WTC11 (cell line): ENCODE data around the gene SP100. TPM values are rescaled to one million over a fixed set of nuclear protein-coding genes. Genes with fewer than 3 reads are reported as not detected.

Experiments
- ATAC-seq: fragments of 200-7000 bp; cut with Tn5 transposase; 2 replicates; pipeline ENCODE4 v1.10.0; 2021; ENCODE audit warnings: mild to moderate bottlenecking, moderate library complexity
- CTCF ChIA-PET: fragments of 300-600 bp; sonication (Branson Sonifier 250); formaldehyde crosslinking; loops from one replicate; lab custom pipeline; 2021; ENCODE audit warnings: antibody characterized with exemption; lab: Charles Lee
- POLR2A ChIA-PET: fragments of 350-600 bp; sonication (Branson Sonifier 250); formaldehyde crosslinking; loops from one replicate; lab custom pipeline; 2021; ENCODE audit warnings: antibody characterized with exemption; lab: Charles Lee
- DNase-seq: peaks from one replicate; pipeline ENCODE4 v3.0.0; 2021; ENCODE audit warnings: low spot score
- H3K27ac Mint-ChIP-seq: 2 replicates; pipeline ENCODE4 v1.8.0; 2021; ENCODE audit warnings: mixed read lengths
- H3K27me3 Mint-ChIP-seq: 2 replicates; pipeline ENCODE4 v1.8.0; 2021; ENCODE audit warnings: low read depth, mild to moderate bottlenecking, moderate library complexity, mixed read lengths
- H3K36me3 Mint-ChIP-seq: 2 replicates; pipeline ENCODE4 v1.8.0; 2021; ENCODE audit warnings: mixed read lengths
- H3K4me1 Mint-ChIP-seq: 2 replicates; pipeline ENCODE4 v1.8.0; 2022; ENCODE audit warnings: mixed read lengths
- H3K4me3 Mint-ChIP-seq: 2 replicates; pipeline ENCODE4 v1.8.0; 2021; ENCODE audit warnings: mild to moderate bottlenecking, moderate library complexity, mixed read lengths
- H3K9me3 Mint-ChIP-seq: 2 replicates; pipeline ENCODE4 v1.8.0; 2021; ENCODE audit warnings: mixed read lengths
- ATF1 ChIP-seq: sonication (generic); formaldehyde crosslinking; IDR thresholded peaks from 2 replicates; pipeline ENCODE4 v1.8.1; 2023; ENCODE audit warnings: mild to moderate bottlenecking, moderate library complexity, missing genetic modification reagents
- ELF4 ChIP-seq: sonication (generic); formaldehyde crosslinking; IDR thresholded peaks from 2 replicates; pipeline ENCODE4 v1.8.1; 2022; ENCODE audit warnings: low read depth, mild to moderate bottlenecking, moderate library complexity, missing genetic modification reagents
- FOXK1 ChIP-seq: sonication (generic); formaldehyde crosslinking; IDR thresholded peaks from 2 replicates; pipeline ENCODE4 v1.8.0; 2022; ENCODE audit warnings: mild to moderate bottlenecking, moderate library complexity, missing genetic modification reagents
- FOXP1 ChIP-seq: sonication (generic); formaldehyde crosslinking; IDR thresholded peaks from 2 replicates; pipeline ENCODE4 v1.8.0; 2022; ENCODE audit warnings: missing genetic modification reagents, mild to moderate bottlenecking, moderate library complexity, borderline replicate concordance
- GRHL2 ChIP-seq: fragments of 250-450 bp; sonication (Bioruptor Pico); IDR thresholded peaks from 2 replicates; pipeline ENCODE4 v1.8.0; 2022; ENCODE audit warnings: mild to moderate bottlenecking, moderate library complexity; ENCODE audit not compliant: insufficient replicate concordance, severe bottlenecking
- IRF2 ChIP-seq: sonication (generic); formaldehyde crosslinking; IDR thresholded peaks from 2 replicates; pipeline ENCODE4 v1.8.0; 2022; ENCODE audit warnings: low read depth, missing genetic modification reagents, borderline replicate concordance
- NR3C1 ChIP-seq: sonication (generic); formaldehyde crosslinking; conservative IDR thresholded peaks from 2 replicates; pipeline ENCODE4 v1.8.1; 2023; ENCODE audit warnings: low read depth, mild to moderate bottlenecking, missing genetic modification reagents
- PRRX2 ChIP-seq: fragments of 250-450 bp; sonication (Bioruptor Pico); IDR thresholded peaks from 2 replicates; pipeline ENCODE4 v1.8.0; 2021; ENCODE audit warnings: mild to moderate bottlenecking
- SMAD3 ChIP-seq: sonication (generic); formaldehyde crosslinking; IDR thresholded peaks from 2 replicates; pipeline ENCODE4 v1.8.0; 2022; ENCODE audit warnings: missing genetic modification reagents, mild to moderate bottlenecking, borderline replicate concordance
- SMAD4 ChIP-seq: sonication (generic); formaldehyde crosslinking; IDR thresholded peaks from 2 replicates; pipeline ENCODE4 v1.8.0; 2022; ENCODE audit warnings: mild to moderate bottlenecking, missing genetic modification reagents
- SOX15 ChIP-seq: fragments of 250-450 bp; sonication (Bioruptor Pico); IDR thresholded peaks from 2 replicates; pipeline ENCODE4 v1.9.0; 2021; ENCODE audit warnings: mild to moderate bottlenecking
- TCF7 ChIP-seq: sonication (generic); formaldehyde crosslinking; IDR thresholded peaks from 2 replicates; pipeline ENCODE4 v1.8.0; 2022; ENCODE audit warnings: mild to moderate bottlenecking, low read depth, missing genetic modification reagents, moderate library complexity
- ZNF138 ChIP-seq: sonication (generic); formaldehyde crosslinking; conservative IDR thresholded peaks from 2 replicates; pipeline ENCODE4 v1.8.1; 2022; ENCODE audit warnings: mild to moderate bottlenecking, moderate library complexity, missing genetic modification reagents
- ZNF232 ChIP-seq: sonication (generic); formaldehyde crosslinking; IDR thresholded peaks from 2 replicates; pipeline ENCODE4 v1.8.0; 2022; ENCODE audit warnings: mild to moderate bottlenecking, missing genetic modification reagents
- ZNF263 ChIP-seq: sonication (generic); formaldehyde crosslinking; IDR thresholded peaks from 2 replicates; pipeline ENCODE4 v1.8.1; 2022; ENCODE audit warnings: low read depth, mild to moderate bottlenecking, moderate library complexity, missing genetic modification reagents
- ZNF317 ChIP-seq: sonication (generic); formaldehyde crosslinking; IDR thresholded peaks from 2 replicates; pipeline ENCODE4 v1.8.1; 2023; ENCODE audit warnings: low read depth, mild to moderate bottlenecking, moderate library complexity, missing genetic modification reagents, borderline replicate concordance
- ZNF416 ChIP-seq: fragments of 250-450 bp; sonication (Bioruptor Pico); IDR thresholded peaks from 2 replicates; pipeline ENCODE4 v1.9.0; 2021; ENCODE audit warnings: mild to moderate bottlenecking, inconsistent platforms
- ZNF423 ChIP-seq: fragments of 250-450 bp; sonication (Bioruptor Pico); IDR thresholded peaks from 2 replicates; pipeline ENCODE4 v2.1.2; 2022; ENCODE audit warnings: mild to moderate bottlenecking, moderate library complexity
- total RNA-seq: library from RNA; stranded (reverse); gene quantifications from 3 replicates; pipeline ENCODE4 v1.2.3, GENCODE V29; 2021
- TF ChIP-seq, protein P1 (sequence below): sonication (generic); formaldehyde crosslinking; IDR thresholded peaks from 2 replicates; pipeline ENCODE4 v1.8.0; 2023; ENCODE audit warnings: missing genetic modification reagents
- TF ChIP-seq, protein P2 (sequence below): sonication (generic); formaldehyde crosslinking; IDR thresholded peaks from 2 replicates; pipeline ENCODE4 v1.8.0; 2022; ENCODE audit warnings: missing genetic modification reagents
- TF ChIP-seq, protein P3 (sequence below): sonication (generic); formaldehyde crosslinking; IDR thresholded peaks from 2 replicates; pipeline ENCODE4 v1.8.0; 2022; ENCODE audit warnings: mild to moderate bottlenecking, missing genetic modification reagents
- TF ChIP-seq, protein P4 (sequence below): sonication (generic); formaldehyde crosslinking; IDR thresholded peaks from 2 replicates; pipeline ENCODE4 v1.8.1; 2022; ENCODE audit warnings: mild to moderate bottlenecking, moderate library complexity, missing genetic modification reagents
- TF ChIP-seq, protein P5 (sequence below): sonication (generic); formaldehyde crosslinking; IDR thresholded peaks from 2 replicates; pipeline ENCODE4 v1.8.1; 2022; ENCODE audit warnings: low read depth, mild to moderate bottlenecking, moderate library complexity, missing genetic modification reagents, borderline replicate concordance
- TF ChIP-seq, protein P6 (sequence below): sonication (generic); formaldehyde crosslinking; IDR thresholded peaks from 2 replicates; pipeline ENCODE4 v1.8.1; 2022; ENCODE audit warnings: missing genetic modification reagents, borderline replicate concordance

SP100 gene
- total RNA-seq, 1 experiment from 2014 or later = 1.3 TPM

DNA sequence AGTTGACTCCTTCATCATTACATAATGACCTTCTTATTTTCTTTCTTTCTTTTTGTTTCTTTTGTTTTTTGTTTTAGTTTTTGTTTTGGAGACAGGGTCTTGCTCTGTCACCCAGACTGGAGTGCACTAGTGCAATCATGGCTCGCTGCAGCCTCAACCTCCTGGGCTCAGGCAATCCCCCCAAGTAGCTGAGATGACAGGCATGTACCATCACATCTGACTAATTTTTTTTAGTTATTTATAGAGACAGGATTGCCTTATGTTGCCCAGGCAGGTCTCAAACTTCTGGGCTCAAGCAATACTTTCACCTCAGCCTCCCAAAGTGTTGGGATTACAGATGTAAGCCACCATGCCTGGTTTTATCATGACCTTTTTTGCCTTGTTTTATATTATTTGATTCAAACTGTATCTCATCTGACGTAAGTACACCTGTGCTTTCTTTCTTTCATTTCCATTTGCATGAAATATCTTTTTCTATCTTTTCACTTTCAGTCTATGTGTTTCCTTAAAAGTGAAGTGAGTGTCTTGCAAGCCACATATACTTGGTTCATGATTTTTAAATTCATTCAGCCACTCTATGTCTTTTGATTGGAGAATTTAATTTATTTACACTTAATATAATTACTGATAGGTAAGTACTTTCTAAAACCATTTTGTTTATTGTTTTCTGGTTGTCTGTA is 39.1 kb downstream of the SP100 start:
- Mint-ChIP-seq H3K27me3 (no peaks in the 10 kb centered on the region), H3K4me3 (no peak overlapping the region), H3K36me3 (peaks cover 3% of the 10 kb centered on the region; the same call in 1 of the 2 replicates), H3K27ac (no peak overlapping the region), H3K9me3 (peaks cover 30% of the 10 kb centered on the region), H3K4me1 (peaks cover 25% of the 10 kb centered on the region)
- POLR2A ChIA-PET = no interaction called here
- CTCF ChIA-PET = no interaction called here
- TF ChIP-seq FOXK1 (CRISPR knock-in tag) (no peak), GRHL2 (CRISPR knock-in tag) (no peak), PRRX2 (CRISPR knock-in tag) (no peak), ZNF423 (CRISPR knock-in tag) (no peak), ZNF138 (CRISPR knock-in tag) (no peak), IRF2 (CRISPR knock-in tag) (no peak), ELF4 (CRISPR knock-in tag) (no peak), SOX15 (CRISPR knock-in tag) (no peak), ZNF232 (CRISPR knock-in tag) (no peak), ATF1 (CRISPR knock-in tag) (no peak), SMAD3 (no peak)
- TF ChIP-seq, protein P1, sequence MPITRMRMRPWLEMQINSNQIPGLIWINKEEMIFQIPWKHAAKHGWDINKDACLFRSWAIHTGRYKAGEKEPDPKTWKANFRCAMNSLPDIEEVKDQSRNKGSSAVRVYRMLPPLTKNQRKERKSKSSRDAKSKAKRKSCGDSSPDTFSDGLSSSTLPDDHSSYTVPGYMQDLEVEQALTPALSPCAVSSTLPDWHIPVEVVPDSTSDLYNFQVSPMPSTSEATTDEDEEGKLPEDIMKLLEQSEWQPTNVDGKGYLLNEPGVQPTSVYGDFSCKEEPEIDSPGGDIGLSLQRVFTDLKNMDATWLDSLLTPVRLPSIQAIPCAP (CRISPR knock-in tag) = no peak
- TF ChIP-seq, protein P2, sequence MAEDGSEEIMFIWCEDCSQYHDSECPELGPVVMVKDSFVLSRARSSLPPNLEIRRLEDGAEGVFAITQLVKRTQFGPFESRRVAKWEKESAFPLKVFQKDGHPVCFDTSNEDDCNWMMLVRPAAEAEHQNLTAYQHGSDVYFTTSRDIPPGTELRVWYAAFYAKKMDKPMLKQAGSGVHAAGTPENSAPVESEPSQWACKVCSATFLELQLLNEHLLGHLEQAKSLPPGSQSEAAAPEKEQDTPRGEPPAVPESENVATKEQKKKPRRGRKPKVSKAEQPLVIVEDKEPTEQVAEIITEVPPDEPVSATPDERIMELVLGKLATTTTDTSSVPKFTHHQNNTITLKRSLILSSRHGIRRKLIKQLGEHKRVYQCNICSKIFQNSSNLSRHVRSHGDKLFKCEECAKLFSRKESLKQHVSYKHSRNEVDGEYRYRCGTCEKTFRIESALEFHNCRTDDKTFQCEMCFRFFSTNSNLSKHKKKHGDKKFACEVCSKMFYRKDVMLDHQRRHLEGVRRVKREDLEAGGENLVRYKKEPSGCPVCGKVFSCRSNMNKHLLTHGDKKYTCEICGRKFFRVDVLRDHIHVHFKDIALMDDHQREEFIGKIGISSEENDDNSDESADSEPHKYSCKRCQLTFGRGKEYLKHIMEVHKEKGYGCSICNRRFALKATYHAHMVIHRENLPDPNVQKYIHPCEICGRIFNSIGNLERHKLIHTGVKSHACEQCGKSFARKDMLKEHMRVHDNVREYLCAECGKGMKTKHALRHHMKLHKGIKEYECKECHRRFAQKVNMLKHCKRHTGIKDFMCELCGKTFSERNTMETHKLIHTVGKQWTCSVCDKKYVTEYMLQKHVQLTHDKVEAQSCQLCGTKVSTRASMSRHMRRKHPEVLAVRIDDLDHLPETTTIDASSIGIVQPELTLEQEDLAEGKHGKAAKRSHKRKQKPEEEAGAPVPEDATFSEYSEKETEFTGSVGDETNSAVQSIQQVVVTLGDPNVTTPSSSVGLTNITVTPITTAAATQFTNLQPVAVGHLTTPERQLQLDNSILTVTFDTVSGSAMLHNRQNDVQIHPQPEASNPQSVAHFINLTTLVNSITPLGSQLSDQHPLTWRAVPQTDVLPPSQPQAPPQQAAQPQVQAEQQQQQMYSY (CRISPR knock-in tag) = no peak
- TF ChIP-seq, protein P3, sequence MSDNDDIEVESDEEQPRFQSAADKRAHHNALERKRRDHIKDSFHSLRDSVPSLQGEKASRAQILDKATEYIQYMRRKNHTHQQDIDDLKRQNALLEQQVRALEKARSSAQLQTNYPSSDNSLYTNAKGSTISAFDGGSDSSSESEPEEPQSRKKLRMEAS = no peak
- TF ChIP-seq, protein P4, sequence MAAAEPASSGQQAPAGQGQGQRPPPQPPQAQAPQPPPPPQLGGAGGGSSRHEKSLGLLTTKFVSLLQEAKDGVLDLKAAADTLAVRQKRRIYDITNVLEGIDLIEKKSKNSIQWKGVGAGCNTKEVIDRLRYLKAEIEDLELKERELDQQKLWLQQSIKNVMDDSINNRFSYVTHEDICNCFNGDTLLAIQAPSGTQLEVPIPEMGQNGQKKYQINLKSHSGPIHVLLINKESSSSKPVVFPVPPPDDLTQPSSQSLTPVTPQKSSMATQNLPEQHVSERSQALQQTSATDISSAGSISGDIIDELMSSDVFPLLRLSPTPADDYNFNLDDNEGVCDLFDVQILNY (CRISPR knock-in tag) = no peak
- no peak for ATAC-seq
- DNase-seq = no peak

DNA sequence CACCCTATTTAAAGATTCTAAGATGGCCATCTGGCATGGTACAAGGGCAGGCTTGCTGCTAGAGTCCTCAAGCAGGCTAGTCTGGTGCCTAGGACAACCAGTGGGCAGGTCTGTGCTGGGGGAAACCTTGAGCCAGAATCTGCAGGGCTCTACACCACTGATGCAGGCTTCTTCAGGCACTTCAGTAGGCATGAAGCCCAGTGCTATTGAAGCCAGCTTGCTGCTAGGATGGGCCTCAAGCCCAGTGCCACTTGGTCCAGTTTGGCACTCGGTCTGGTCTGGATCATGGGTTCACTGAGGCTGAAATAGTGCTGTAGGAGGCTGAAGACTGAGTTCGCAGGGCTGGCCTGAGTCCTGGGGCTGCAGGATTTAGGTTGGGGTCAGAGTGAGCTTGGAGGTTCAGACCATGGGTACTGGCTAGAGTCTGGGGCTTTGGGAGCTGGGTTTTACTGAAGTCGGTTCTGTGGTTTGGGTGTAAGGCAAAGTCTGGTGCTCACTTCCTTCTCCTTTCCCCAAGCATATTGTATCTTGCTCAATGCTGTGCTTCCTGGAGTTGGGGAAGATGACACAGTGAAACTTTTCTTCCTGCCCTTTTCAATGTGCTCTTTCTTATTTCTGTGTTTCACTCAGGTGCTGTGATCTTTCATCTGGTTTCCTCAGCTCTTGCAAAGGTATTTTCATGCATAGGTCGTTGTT is 41.2 kb downstream of the SP100 start:
- POLR2A ChIA-PET = no interaction called here
- Mint-ChIP-seq H3K27ac (no peak overlapping the region), H3K4me1 (peaks cover 25% of the 10 kb centered on the region), H3K27me3 (no peaks in the 10 kb centered on the region), H3K9me3 (peaks cover 30% of the 10 kb centered on the region), H3K36me3 (peaks cover 3% of the 10 kb centered on the region; the same call in 1 of the 2 replicates), H3K4me3 (no peak overlapping the region)
- ATAC-seq (no peak; the same call in 1 of the 2 replicates), DNase-seq (no peak)
- CTCF ChIA-PET = no interaction called here
- TF ChIP-seq SOX15 (CRISPR knock-in tag) = no peak
- no peak for TF ChIP-seq ZNF263 (CRISPR knock-in tag)
- TF ChIP-seq, protein P5, sequence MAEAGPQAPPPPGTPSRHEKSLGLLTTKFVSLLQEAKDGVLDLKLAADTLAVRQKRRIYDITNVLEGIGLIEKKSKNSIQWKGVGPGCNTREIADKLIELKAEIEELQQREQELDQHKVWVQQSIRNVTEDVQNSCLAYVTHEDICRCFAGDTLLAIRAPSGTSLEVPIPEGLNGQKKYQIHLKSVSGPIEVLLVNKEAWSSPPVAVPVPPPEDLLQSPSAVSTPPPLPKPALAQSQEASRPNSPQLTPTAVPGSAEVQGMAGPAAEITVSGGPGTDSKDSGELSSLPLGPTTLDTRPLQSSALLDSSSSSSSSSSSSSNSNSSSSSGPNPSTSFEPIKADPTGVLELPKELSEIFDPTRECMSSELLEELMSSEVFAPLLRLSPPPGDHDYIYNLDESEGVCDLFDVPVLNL (CRISPR knock-in tag) = no peak
- TF ChIP-seq TCF7 (CRISPR knock-in tag) = no peak
- TF ChIP-seq SMAD4 (CRISPR knock-in tag) = no peak
- TF ChIP-seq FOXK1 (CRISPR knock-in tag) = no peak
- TF ChIP-seq, protein P6, sequence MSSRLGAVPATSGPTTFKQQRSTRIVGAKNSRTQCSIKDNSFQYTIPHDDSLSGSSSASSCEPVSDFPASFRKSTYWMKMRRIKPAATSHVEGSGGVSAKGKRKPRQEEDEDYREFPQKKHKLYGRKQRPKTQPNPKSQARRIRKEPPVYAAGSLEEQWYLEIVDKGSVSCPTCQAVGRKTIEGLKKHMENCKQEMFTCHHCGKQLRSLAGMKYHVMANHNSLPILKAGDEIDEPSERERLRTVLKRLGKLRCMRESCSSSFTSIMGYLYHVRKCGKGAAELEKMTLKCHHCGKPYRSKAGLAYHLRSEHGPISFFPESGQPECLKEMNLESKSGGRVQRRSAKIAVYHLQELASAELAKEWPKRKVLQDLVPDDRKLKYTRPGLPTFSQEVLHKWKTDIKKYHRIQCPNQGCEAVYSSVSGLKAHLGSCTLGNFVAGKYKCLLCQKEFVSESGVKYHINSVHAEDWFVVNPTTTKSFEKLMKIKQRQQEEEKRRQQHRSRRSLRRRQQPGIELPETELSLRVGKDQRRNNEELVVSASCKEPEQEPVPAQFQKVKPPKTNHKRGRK = no peak
- no peak for TF ChIP-seq NR3C1 (CRISPR knock-in tag)
- TF ChIP-seq ATF1 (CRISPR knock-in tag) = no peak
- TF ChIP-seq FOXP1 (CRISPR knock-in tag) = no peak
- no peak for TF ChIP-seq ZNF416 (CRISPR knock-in tag)
- TF ChIP-seq ZNF317 = no peak
